Neural crest cell (in vitro differentiated cells): ENCODE data around the gene EIF4E3. TPM values are rescaled to one million over a fixed set of nuclear protein-coding genes. Genes with fewer than 3 reads are reported as not detected.

ENCODE experiments used
- DNase-seq: peaks from one replicate; pipeline ENCODE4 v3.0.0; 2021; ENCODE audit warnings: low read depth, mixed read lengths, low spot score
- H3K27ac Mint-ChIP-seq: one replicate; pipeline ENCODE4 v1.8.0; 2021; ENCODE audit warnings: mild to moderate bottlenecking, mixed read lengths; ENCODE audit not compliant: unreplicated experiment
- H3K27me3 Mint-ChIP-seq: 2 replicates; pipeline ENCODE4 v1.8.0; 2021; ENCODE audit warnings: low read depth, mild to moderate bottlenecking, mixed read lengths
- H3K36me3 Mint-ChIP-seq: 2 replicates; pipeline ENCODE4 v1.8.0; 2021; ENCODE audit warnings: low read depth, mild to moderate bottlenecking, mixed read lengths
- H3K4me1 Mint-ChIP-seq: 2 replicates; pipeline ENCODE4 v1.8.0; 2021; ENCODE audit warnings: mixed read lengths
- H3K4me3 Mint-ChIP-seq: one replicate; pipeline ENCODE4 v1.8.0; 2021; ENCODE audit warnings: mild to moderate bottlenecking, mixed read lengths
- H3K9me3 Mint-ChIP-seq: 2 replicates; pipeline ENCODE4 v1.8.0; 2021; ENCODE audit warnings: mixed read lengths
- CTCF ChIP-seq: fragments of 200-600 bp; sonication (generic); conservative IDR thresholded peaks from 2 replicates; pipeline ENCODE4 v1.5.0; 2021; ENCODE audit warnings: antibody characterized with exemption, mild to moderate bottlenecking
- total RNA-seq: library from RNA; stranded (reverse); gene quantifications from 2 replicates; pipeline ENCODE4 v1.2.1, GENCODE V29; 2021

The EIF4E3 gene
- total RNA-seq, 1 donor from 2014 or later, result 8.9 TPM

DNA sequence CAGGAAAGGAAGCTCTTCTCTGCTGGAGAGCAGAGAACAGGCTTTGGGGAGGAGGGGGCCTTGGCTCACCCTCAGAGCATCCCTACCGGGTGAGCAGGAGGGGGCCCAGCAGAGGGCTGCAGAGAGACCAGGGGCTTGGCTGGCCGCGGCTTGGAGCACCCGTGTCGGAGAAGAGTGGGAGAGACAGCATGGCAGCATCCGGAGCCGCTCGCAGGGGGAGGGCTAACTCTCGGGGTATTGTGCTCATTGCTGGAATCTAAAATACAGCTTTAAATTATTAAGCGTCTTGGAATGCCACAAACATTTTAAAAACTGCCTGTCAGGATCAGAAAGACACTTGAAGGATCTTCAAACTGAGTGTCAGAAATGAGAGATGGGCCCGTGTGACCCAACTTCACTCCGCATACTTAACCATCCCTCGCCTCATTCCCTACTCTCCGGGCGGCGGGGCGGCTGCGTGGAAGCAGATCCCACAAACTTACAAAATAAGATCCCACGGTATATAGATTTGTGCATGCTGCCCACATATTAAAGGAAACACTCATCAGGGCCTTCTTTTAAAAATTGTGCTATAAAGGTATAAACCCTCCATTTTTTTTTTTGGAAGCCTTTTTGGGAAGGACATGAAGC, 53.9 kb downstream of the EIF4E3 start:
- Mint-ChIP-seq H3K4me1 (peaks cover 19% of the 10 kb centered on the region), H3K27me3 (no peaks in the 10 kb centered on the region), H3K27ac (no peak overlapping the region), H3K36me3 (peaks cover 8% of the 10 kb centered on the region), H3K4me3 (no peak overlapping the region), H3K9me3 (peaks cover 7% of the 10 kb centered on the region)
- DNase-seq, result no peak
- no peak for TF ChIP-seq CTCF

DNA sequence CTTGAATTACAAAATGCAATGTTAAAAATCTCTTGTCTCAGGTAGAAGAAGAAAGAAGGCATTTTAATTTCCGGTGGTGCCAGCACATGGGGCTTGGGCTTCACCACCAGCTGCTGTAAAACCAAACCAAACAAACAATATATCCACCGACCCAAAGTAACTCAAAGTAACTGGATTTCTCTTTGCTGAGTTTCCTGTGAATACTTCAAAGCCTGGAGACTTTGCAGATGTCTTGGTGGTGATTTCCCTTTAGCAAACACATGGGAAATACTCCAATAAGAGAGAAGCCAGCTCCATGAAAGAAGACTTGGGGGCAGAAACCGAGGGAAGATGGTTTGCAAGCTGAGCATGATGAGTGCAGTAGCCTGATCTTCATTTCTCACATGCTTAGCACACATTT, 62.6 kb downstream of the EIF4E3 start:
- H3K27me3 Mint-ChIP-seq, result no peaks in the 10 kb centered on the region
- peaks cover 13% of the 10 kb centered on the region for H3K9me3 Mint-ChIP-seq
- DNase-seq, result no peak
- peaks cover 16% of the 10 kb centered on the region for H3K4me1 Mint-ChIP-seq
- H3K36me3 Mint-ChIP-seq, result peaks cover 12% of the 10 kb centered on the region
- no peak overlapping the region for H3K4me3 Mint-ChIP-seq
- no peak overlapping the region for H3K27ac Mint-ChIP-seq
- TF ChIP-seq CTCF, result no peak

DNA sequence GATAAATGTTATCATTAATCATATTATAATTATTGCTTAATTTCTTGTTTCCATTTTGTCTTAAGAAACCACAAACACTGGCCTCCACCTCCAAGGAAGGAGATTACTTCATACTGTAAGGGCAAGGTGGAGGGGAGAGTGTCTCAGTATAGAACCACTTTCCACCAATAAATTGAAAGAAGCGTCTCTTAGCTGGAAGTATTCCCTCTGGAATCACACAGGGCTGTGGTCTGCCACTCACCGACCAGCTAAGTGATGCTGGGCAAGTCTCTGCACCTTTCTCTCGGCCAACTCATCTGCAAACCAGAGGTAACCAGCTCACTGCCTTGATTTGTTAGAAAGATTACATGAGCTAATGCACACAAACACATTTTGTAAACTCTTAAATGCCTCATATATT, 63.1 kb downstream of the EIF4E3 start:
- TF ChIP-seq CTCF, result no peak
- H3K36me3 Mint-ChIP-seq, result peaks cover 10% of the 10 kb centered on the region
- no peak overlapping the region for H3K4me3 Mint-ChIP-seq
- peaks cover 9% of the 10 kb centered on the region for H3K9me3 Mint-ChIP-seq
- no peaks in the 10 kb centered on the region for H3K27me3 Mint-ChIP-seq
- DNase-seq, result no peak
- peaks cover 16% of the 10 kb centered on the region for H3K4me1 Mint-ChIP-seq
- no peak overlapping the region for H3K27ac Mint-ChIP-seq

GRCh38 chr3:71659864-71660591, 65.2 kb downstream of the EIF4E3 start:
- Mint-ChIP-seq H3K9me3 (no peaks in the 10 kb centered on the region), H3K4me1 (peaks cover 16% of the 10 kb centered on the region), H3K4me3 (no peak overlapping the region), H3K27me3 (no peaks in the 10 kb centered on the region), H3K36me3 (no peaks in the 10 kb centered on the region), H3K27ac (no peak overlapping the region)
- no peak for TF ChIP-seq CTCF
- DNase-seq, result no peak

- no peak for DNase-seq
- Mint-ChIP-seq H3K27me3 (no peaks in the 10 kb centered on the region), H3K9me3 (no peaks in the 10 kb centered on the region), H3K4me1 (peaks cover 22% of the 10 kb centered on the region), H3K36me3 (no peaks in the 10 kb centered on the region), H3K4me3 (no peak overlapping the region), H3K27ac (no peak overlapping the region)
- no peak for TF ChIP-seq CTCF
Observed at GRCh38 chr3:71657831-71658530, 67.2 kb downstream of the EIF4E3 start.
